HepG2 (cell line): ENCODE data around the gene PSD4. TPM values are rescaled to one million over a fixed set of nuclear protein-coding genes. Genes with fewer than 3 reads are reported as not detected.
A peak's percentile ranks its signal among the peaks of the same experiment; 100 is the strongest.

Source experiments
- ARID5B ChIP-seq: IDR thresholded peaks from 2 replicates; pipeline ENCODE4 v1.4.0; 2020; ENCODE audit warnings: mild to moderate bottlenecking, missing genetic modification reagents
- CCAR2 ChIP-seq: fragments of 200-400 bp; formaldehyde crosslinking; optimal IDR thresholded peaks from 2 replicates; pipeline ENCODE3; 2018; ENCODE audit warnings: low read depth, mild to moderate bottlenecking, low read length, moderate library complexity
- CSRNP2 ChIP-seq: sonication (generic); formaldehyde crosslinking; conservative IDR thresholded peaks from 2 replicates; pipeline ENCODE4 v1.8.0; 2022; ENCODE audit warnings: low read depth, missing genetic modification reagents
- DNMT3B ChIP-seq: conservative IDR thresholded peaks from 2 replicates; pipeline ENCODE4 v1.6.1; 2016; ENCODE audit warnings: missing biosample characterization, control low read depth
- FOXK2 ChIP-seq: fragments of 450-650 bp; IDR thresholded peaks from 2 replicates; pipeline ENCODE4 v1.6.1; 2016
- GLI4 ChIP-seq: sonication (generic); formaldehyde crosslinking; IDR thresholded peaks from 2 replicates; pipeline ENCODE4 v1.5.1; 2020; ENCODE audit warnings: missing genetic modification reagents, mild to moderate bottlenecking, moderate library complexity, borderline replicate concordance
- KDM1A ChIP-seq: IDR thresholded peaks from 2 replicates; pipeline ENCODE4 v1.6.1; 2016; ENCODE audit warnings: missing compliant biosample characterization
- MXI1 ChIP-seq: IDR thresholded peaks from 3 replicates; pipeline ENCODE4 v1.6.1; 2012; ENCODE audit warnings: low read depth, low read length, inconsistent platforms, borderline replicate concordance
- NFIC ChIP-seq: IDR thresholded peaks from 2 replicates; pipeline ENCODE4 v1.6.1; 2012; ENCODE audit warnings: mild to moderate bottlenecking, low read length, inconsistent platforms
- NFKBIZ ChIP-seq: IDR thresholded peaks from 2 replicates; pipeline ENCODE4 v1.6.1; 2018; ENCODE audit warnings: missing genetic modification reagents, missing compliant biosample characterization
- NFYC ChIP-seq: IDR thresholded peaks from 2 replicates; pipeline ENCODE4 v1.6.1; 2016; ENCODE audit warnings: missing genetic modification reagents, missing compliant biosample characterization
- PAXIP1 ChIP-seq: sonication (generic); formaldehyde crosslinking; conservative IDR thresholded peaks from 2 replicates; pipeline ENCODE4 v1.4.0; 2020; ENCODE audit warnings: mild to moderate bottlenecking, missing genetic modification reagents, moderate library complexity
- RBFOX2 ChIP-seq: fragments of 200-400 bp; formaldehyde crosslinking; IDR thresholded peaks from 2 replicates; pipeline ENCODE4 v1.6.1; 2017; ENCODE audit warnings: low read depth, mild to moderate bottlenecking, low read length
- SUZ12 ChIP-seq: fragments of 150-350 bp; IDR thresholded peaks from 2 replicates; pipeline ENCODE4 v1.6.1; 2014; ENCODE audit warnings: low read depth, low read length
- TCF12 ChIP-seq, 2 experiments: fragments of 450-650 bp in 1 of 2; sonication (generic) in 1 of 2; formaldehyde crosslinking in 1 of 2; IDR thresholded peaks; 2 replicates each; pipeline versions ENCODE4 v1.6.1 to v1.8.0; 2017 to 2022; ENCODE audit warnings: antibody characterized with exemption in 1 of 2, mild to moderate bottlenecking in 1 of 2, missing genetic modification reagents in 1 of 2, moderate library complexity in 1 of 2
- TERF1 ChIP-seq: sonication (generic); formaldehyde crosslinking; IDR thresholded peaks from 2 replicates; pipeline ENCODE4 v1.8.0; 2022; ENCODE audit warnings: mild to moderate bottlenecking, missing genetic modification reagents, moderate library complexity
- YY1 ChIP-seq: IDR thresholded peaks from 2 replicates; pipeline ENCODE4 v1.6.1; 2011; ENCODE audit warnings: low read length, low read depth, moderate library complexity, mild to moderate bottlenecking; ENCODE audit not compliant: insufficient read depth, insufficient replicate concordance
- ZBTB7A ChIP-seq: sonication (generic); formaldehyde crosslinking; IDR thresholded peaks from 2 replicates; pipeline ENCODE4 v1.8.0; 2022; ENCODE audit warnings: mild to moderate bottlenecking, missing genetic modification reagents
- ZNF282 ChIP-seq: fragments of 450-650 bp; IDR thresholded peaks from 2 replicates; pipeline ENCODE4 v1.6.1; 2018; ENCODE audit not compliant: partially characterized antibody
- ZNF547 ChIP-seq: sonication (generic); formaldehyde crosslinking; IDR thresholded peaks from 2 replicates; pipeline ENCODE4 v1.5.1; 2020; ENCODE audit warnings: mild to moderate bottlenecking, missing genetic modification reagents
- ZNF747 ChIP-seq: sonication (generic); formaldehyde crosslinking; IDR thresholded peaks from 2 replicates; pipeline ENCODE4 v1.8.1; 2023; ENCODE audit warnings: missing genetic modification reagents, mild to moderate bottlenecking, borderline replicate concordance
- polyA plus RNA-seq, 8 experiments: library from polyadenylated mRNA; depleted of rRNA in 3 of 8; stranded (reverse) in 7 of 8; unstranded in 1 of 8; fragments of >200 nt; fragmentation: Illumina TruSeq in 4 of 8; extraction: Trizol in 4 of 8; gene quantifications; 2 replicates each; pipeline versions ENCODE4 v1.2.1 to v1.2.3, GENCODE V29; 2011 to 2016; ENCODE audit warnings: low read depth in 4 of 8, missing spikeins in 1 of 8, mixed read lengths in 1 of 8; ENCODE audit not compliant: insufficient read depth in 1 of 8
- total RNA-seq, 5 experiments: library from RNA; depleted of rRNA; stranded (reverse); fragments of >200 nt; fragmentation: Illumina TruSeq; extraction: Trizol; gene quantifications; 2 replicates each; pipeline ENCODE4 v1.2.3, GENCODE V29; 2016; ENCODE audit warnings: low read depth in 1 of 5

The PSD4 gene
- total and polyA plus RNA-seq, 2 of the 13 experiments (the other 11 are each of a cell fraction or from before 2014, with no cell fraction given): 5.8 to 9.4 TPM

GRCh38 chr2:113203901-113204519 is 30.2 kb downstream of the PSD4 start (continued):
- TF ChIP-seq NFIC (no peak), MXI1 (peak; percentile 38; the same call in 1 of the 3 replicates), TERF1 (CRISPR knock-in tag) (no peak), NFYC (CRISPR knock-in tag) (no peak), NFKBIZ (CRISPR knock-in tag) (no peak; the same call in 1 of the 2 replicates), SUZ12 (no peak), ZNF747 (CRISPR knock-in tag) (no peak), ZBTB7A (CRISPR knock-in tag) (no peak), RBFOX2 (no peak), FOXK2 (no peak), TCF12 (IDR thresholded peaks at IDR 0.05) (no peak), TCF12 (CRISPR knock-in tag; IDR thresholded peaks at IDR 0.05) (no peak), YY1 (peak; percentile 69), KDM1A (CRISPR knock-in tag) (no peak), GLI4 (CRISPR knock-in tag) (no peak), ARID5B (CRISPR knock-in tag) (peak; percentile 45), PAXIP1 (CRISPR knock-in tag) (peak; percentile 34; the same call in 1 of the 2 replicates), CSRNP2 (CRISPR knock-in tag) (no peak), ZNF547 (CRISPR knock-in tag) (no peak), DNMT3B (CRISPR knock-in tag) (no peak), CCAR2 (no peak), ZNF282 (no peak)
